ENCODE measurements around the gene TNRC18.

TNRC18 gene

GRCh38 chr7:5303591-5304505 is 119.8 kb downstream of the TNRC18 start:
- no peak overlapping the region for H3K4me3 ChIP-seq (ENCODE audit: low read depth, low read length)
- TF ChIP-seq CTCF (IDR thresholded peaks at IDR 0.05; ENCODE audit: low read depth, low read length, missing control alignments): no peak
- DNase-seq (ENCODE audit: low read depth): no peak

DNA sequence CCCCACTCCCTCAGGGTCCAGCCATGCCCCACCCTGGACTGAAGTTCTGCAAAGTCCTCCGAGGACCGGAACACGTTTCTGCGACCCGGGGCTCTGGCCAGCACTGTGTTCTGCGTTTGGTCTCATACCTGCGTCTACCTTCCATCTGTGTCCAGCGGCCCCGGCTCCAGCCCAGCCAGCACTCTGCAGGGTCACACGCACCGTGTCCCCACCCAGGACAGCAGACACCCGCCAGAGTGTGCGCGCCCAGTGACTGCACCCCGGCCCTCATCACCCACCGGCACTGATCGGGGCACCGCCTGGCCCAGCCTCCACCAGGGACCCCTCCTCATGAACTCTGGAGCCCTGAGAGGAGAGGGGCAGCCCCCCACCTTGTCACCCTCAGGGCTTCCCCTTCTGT is 120.6 kb downstream of the TNRC18 start:
- DNase-seq (ENCODE audit: low read depth): no peak

DNA sequence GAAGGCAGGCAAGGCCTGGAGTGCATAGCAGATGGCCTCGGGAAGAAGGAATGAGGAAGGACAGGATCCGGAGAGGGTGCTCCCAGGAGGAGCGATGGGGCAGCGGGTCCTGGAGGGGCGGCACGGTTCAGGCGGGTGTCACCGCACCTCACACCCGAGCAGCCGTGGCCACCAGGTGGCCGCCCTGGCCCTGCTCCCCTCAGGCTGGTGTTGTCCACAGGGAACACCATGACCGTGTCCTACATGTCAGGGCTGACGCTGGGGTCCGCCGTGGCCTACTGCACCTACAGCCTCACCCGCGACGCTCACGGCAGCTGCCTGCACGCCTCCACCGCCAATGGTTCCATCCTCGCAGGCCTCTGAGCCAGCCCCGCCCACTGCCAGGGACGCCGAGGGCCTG is 121.1 kb downstream of the TNRC18 start:
- no peak for TF ChIP-seq CTCF (IDR thresholded peaks at IDR 0.05; ENCODE audit: low read depth, low read length, missing control alignments)
- no peak overlapping the region for H3K4me3 ChIP-seq (ENCODE audit: low read depth, low read length)
- no peak for DNase-seq (ENCODE audit: low read depth)

More for the DNA sequence above, 120.6 kb downstream of the TNRC18 start:
- TF ChIP-seq CTCF (IDR thresholded peaks at IDR 0.05; ENCODE audit: low read depth, low read length, missing control alignments): no peak
- H3K4me3 ChIP-seq (ENCODE audit: low read depth, low read length): no peak overlapping the region

DNA sequence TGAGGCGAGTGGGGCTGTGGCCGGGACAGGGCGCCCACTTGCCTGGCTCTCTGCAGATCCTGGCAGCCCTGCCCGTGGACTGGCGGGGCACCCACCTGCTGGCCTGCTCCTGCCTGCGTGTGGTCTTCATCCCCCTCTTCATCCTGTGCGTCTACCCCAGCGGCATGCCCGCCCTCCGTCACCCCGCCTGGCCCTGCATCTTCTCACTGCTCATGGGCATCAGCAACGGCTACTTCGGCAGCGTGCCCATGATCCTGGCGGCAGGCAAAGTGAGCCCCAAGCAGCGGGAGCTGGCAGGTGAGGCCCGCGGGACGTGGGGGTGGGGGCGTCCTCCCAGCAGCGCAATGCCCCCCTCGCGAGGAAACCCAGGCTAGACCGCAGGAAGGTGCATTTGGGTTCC is 123.3 kb downstream of the TNRC18 start:
- no peak for TF ChIP-seq CTCF (IDR thresholded peaks at IDR 0.05; ENCODE audit: low read depth, low read length, missing control alignments)
- no peak for DNase-seq (ENCODE audit: low read depth)
- H3K4me3 ChIP-seq (ENCODE audit: low read depth, low read length): no peak overlapping the region

GRCh38 chr7:5296611-5297226 is 126.9 kb downstream of the TNRC18 start:
- TF ChIP-seq CTCF (IDR thresholded peaks at IDR 0.05; ENCODE audit: low read depth, low read length, missing control alignments): no peak
- H3K4me3 ChIP-seq (ENCODE audit: low read depth, low read length): peak overlapping the region; percentile 14; the same call in 1 of the 2 replicates
- no peak for DNase-seq (ENCODE audit: low read depth)

- DNase-seq (ENCODE audit: low read depth): no peak
- no peak overlapping the region for H3K4me3 ChIP-seq (ENCODE audit: low read depth, low read length)
- TF ChIP-seq CTCF (IDR thresholded peaks at IDR 0.05; ENCODE audit: low read depth, low read length, missing control alignments): no peak
Observed at GRCh38 chr7:5296015-5296610, 127.5 kb downstream of the TNRC18 start.
